ENCODE measurements around the gene LDLRAD4. TPM values are rescaled to one million over a fixed set of nuclear protein-coding genes. Genes with fewer than 3 reads are reported as not detected.

LDLRAD4 gene
- polyA plus RNA-seq, 3 donors from 2014 or later = 4.8 to 11.3 (median 9.6) TPM

DNA sequence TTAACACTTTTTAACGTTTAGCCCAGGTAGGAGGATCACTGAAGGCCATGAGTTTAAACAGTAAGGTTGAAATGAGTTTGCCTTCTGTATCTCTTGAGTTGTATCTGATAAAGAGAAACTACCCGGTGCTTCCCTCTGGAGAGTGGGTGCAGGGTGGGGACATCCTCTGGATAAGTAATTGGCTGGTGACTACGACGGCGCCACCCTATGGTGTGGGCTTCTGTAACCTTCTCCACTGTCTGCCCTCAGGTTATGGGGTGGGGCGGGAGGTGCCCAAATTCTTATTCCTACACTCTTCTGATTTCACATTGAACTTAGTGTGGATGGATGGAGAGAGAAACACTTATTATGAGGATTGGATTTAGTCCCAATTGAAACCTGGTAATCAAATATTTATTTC lies 68.8 kb downstream of the LDLRAD4 start:
- Mint-ChIP-seq H3K4me3 (no peak overlapping the region), H3K4me1 (no peaks in the 10 kb centered on the region), H3K27me3 (ENCODE audit: low read depth in 3 of 3) (peaks cover 1 to 7% (median 3%) of the 10 kb centered on the region in 3 donors), H3K9me3 (peaks cover 0 to 2% (median 0%) of the 10 kb centered on the region in 6 donors), H3K36me3 (no peaks in the 10 kb centered on the region), H3K27ac (no peak overlapping the region)
- no peak for DNase-seq

DNA sequence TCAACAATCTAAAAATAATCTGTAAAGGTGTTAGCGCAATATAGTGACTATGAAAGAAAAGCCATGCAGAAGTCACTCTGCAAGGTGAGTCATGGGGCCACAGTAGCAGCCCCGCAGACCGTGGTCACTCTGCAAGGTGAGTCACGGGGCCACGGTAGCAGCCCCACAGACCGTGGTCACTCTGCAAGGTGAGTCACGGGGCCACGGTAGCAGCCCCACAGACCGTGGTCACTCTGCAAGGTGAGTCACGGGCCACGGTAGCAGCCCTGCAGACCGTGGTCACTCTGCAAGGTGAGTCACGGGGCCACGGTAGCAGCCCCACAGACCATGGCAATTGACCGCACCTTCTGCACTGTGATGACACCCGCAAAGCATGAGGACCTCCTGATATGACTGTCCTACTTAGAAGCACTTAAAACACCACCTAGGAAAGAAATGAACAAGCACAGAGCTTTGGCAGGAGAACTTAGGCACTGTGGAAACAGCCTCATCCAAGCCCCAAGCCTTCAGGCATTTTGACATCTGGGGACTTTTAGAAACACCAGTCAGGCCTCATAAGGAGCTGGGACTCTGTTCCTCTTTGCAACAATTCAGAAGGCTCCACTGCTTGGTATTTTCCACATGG lies 70.1 kb downstream of the LDLRAD4 start:
- H3K27ac Mint-ChIP-seq = no peak overlapping the region
- no peak overlapping the region for H3K4me3 Mint-ChIP-seq
- H3K36me3 Mint-ChIP-seq = no peaks in the 10 kb centered on the region
- H3K27me3 Mint-ChIP-seq (ENCODE audit: low read depth in 3 of 3) = peaks cover 1 to 7% (median 3%) of the 10 kb centered on the region in 3 donors
- no peak for DNase-seq
- H3K9me3 Mint-ChIP-seq = peaks cover 0 to 2% (median 0%) of the 10 kb centered on the region in 6 donors
- H3K4me1 Mint-ChIP-seq = no peaks in the 10 kb centered on the region

DNA sequence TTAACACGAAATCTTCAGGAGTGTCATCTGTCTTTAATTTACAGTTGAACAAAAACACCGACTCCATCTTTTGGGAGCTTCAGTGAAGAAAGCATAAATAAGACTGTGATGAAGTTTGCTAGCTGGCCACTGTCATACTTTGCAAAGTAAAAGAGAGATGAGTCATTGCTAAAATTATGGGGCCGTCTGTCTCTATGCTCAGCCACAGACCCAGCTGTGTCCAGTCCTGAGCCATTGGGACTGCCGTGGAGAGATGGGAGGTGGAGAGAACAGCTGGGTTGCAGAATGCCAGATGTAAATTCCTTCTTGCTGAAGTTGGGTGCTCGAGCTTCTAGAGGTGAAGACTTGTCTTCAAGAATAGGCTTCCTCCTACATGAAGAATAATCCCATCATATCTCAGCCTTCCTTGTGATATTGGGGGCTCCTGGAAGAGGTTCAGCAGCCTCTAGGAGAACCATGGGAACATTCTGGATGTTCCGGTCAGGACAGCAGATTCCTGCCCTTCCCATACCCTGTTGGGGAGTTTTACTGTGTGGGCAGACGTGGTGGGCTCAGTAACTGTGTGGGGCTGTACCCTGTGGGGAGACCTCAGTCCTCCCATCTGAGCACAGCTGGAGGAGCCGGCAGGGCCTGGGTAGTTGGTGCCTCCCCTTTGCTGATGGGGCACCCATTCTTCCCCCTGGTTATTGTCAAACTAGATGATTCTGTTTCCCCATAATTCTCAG lies 71.1 kb downstream of the LDLRAD4 start:
- Mint-ChIP-seq H3K4me1 (no peaks in the 10 kb centered on the region), H3K9me3 (peaks cover 0 to 2% (median 0%) of the 10 kb centered on the region in 6 donors), H3K4me3 (no peak overlapping the region), H3K27ac (no peak overlapping the region), H3K27me3 (ENCODE audit: low read depth in 3 of 3) (peaks cover 1 to 7% (median 5%) of the 10 kb centered on the region in 3 donors), H3K36me3 (no peaks in the 10 kb centered on the region)
- DNase-seq = no peak

DNA sequence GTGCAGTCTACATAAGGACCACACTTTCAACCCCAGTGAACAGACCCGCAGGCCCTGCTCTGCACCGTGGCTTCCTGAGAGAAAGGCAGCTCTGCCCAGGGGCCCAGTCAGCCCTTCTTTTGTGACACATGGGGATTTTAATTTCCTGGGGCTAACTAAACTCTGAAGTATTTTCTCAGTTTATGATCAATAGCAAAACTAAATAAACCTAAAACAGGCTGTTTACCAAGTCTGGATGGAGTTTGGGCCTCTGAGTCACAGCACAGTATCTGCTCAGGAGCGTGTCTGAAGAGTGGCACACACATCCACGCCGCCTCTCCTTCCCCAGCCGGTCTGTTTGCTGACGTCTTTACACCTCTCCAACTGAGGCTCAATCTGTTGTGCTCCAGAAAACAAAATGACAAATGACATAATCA lies 72.3 kb downstream of the LDLRAD4 start:
- H3K27me3 Mint-ChIP-seq (ENCODE audit: low read depth in 3 of 3) = peaks cover 1 to 5% (median 3%) of the 10 kb centered on the region in 3 donors
- no peaks in the 10 kb centered on the region for H3K36me3 Mint-ChIP-seq
- H3K9me3 Mint-ChIP-seq = no peaks in the 10 kb centered on the region
- no peak for DNase-seq
- H3K4me1 Mint-ChIP-seq = no peaks in the 10 kb centered on the region
- H3K4me3 Mint-ChIP-seq = no peak overlapping the region
- no peak overlapping the region for H3K27ac Mint-ChIP-seq

DNA sequence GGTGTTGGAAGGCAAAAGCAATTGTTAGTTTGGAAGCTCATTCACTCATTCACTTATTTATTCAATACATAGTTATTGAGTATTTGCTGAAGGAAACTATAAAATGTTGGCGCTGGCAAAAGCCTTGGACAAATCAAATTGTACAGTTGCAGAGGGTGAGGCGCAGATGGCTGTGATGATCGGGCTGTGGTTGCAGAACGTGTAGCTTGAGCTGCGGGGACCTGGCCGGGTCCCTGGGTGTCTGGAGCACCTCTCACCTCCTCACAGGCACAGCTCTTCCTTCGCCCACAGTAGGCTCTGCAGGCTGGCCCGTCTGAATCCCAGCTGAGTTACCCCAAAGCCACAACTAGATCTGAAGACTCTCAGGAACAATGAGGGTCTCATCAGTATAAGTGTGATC lies 72.7 kb downstream of the LDLRAD4 start:
- H3K36me3 Mint-ChIP-seq = no peaks in the 10 kb centered on the region
- H3K4me1 Mint-ChIP-seq = no peaks in the 10 kb centered on the region
- no peak for DNase-seq
- H3K4me3 Mint-ChIP-seq = no peak overlapping the region
- no peak overlapping the region for H3K27ac Mint-ChIP-seq
- no peaks in the 10 kb centered on the region for H3K9me3 Mint-ChIP-seq
- peaks cover 0 to 5% (median 0%) of the 10 kb centered on the region in 3 donors for H3K27me3 Mint-ChIP-seq (ENCODE audit: low read depth in 3 of 3)

DNA sequence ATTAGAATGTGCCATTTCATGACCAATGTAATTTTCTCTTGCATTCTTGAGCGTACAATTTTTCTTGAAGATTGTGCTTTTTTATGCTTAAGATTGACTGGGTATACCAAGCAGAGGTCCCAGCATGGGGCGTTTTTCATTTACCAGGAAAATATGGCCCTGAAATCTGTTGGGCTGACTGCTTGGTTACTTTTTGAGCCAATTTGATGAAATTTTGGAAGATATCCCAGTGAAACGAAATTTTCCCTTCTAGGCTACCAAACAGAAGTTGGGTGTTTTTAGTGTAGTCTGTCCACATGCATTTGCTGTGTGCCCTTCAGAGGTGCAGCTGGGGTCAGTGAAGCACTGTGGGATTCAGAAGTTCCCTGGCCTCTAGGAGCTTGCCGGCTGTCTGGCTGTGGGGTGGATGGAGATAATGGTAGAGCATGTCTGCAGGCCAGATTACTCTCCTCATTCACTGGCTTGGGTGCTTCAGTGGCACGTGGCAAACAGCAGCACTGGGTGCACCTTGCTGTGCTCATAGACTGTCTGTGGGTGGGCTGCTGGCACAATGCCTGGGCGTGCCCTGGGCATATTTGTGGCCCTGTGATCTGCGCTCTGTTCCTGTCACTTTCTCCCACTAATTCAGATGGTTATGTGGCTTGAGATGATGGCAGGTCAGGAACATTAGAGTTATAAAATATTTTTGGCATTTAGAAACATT lies 73.3 kb downstream of the LDLRAD4 start:
- H3K36me3 Mint-ChIP-seq = no peaks in the 10 kb centered on the region
- DNase-seq = no peak
- no peak overlapping the region for H3K4me3 Mint-ChIP-seq
- H3K9me3 Mint-ChIP-seq = no peaks in the 10 kb centered on the region
- H3K27me3 Mint-ChIP-seq (ENCODE audit: low read depth in 3 of 3) = peaks cover 0 to 5% (median 0%) of the 10 kb centered on the region in 3 donors
- H3K27ac Mint-ChIP-seq = no peak overlapping the region
- H3K4me1 Mint-ChIP-seq = no peaks in the 10 kb centered on the region

DNA sequence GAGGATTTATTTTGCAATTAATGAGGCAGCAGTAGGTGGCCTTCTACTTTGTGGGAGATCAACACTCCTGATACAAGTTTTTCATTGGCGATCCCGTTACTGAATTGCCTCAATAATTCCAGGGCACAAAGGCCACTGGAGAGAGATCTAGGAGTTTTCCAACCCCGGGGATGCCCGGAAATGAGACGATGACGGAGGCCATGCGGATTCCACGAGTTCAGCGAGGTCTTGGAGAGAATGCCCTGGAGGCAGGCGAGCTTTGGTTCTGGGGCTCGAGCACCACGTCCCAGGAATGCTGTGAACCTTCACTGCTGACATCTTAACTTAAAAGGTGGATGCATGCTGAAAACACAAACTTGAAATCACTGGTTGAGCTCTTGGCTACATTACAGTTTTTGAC lies 74.2 kb downstream of the LDLRAD4 start:
- Mint-ChIP-seq H3K9me3 (no peaks in the 10 kb centered on the region), H3K4me1 (no peaks in the 10 kb centered on the region), H3K27ac (no peak overlapping the region), H3K36me3 (no peaks in the 10 kb centered on the region), H3K27me3 (ENCODE audit: low read depth in 3 of 3) (peaks cover 0 to 5% (median 0%) of the 10 kb centered on the region in 3 donors), H3K4me3 (no peak overlapping the region)
- DNase-seq = no peak

DNA sequence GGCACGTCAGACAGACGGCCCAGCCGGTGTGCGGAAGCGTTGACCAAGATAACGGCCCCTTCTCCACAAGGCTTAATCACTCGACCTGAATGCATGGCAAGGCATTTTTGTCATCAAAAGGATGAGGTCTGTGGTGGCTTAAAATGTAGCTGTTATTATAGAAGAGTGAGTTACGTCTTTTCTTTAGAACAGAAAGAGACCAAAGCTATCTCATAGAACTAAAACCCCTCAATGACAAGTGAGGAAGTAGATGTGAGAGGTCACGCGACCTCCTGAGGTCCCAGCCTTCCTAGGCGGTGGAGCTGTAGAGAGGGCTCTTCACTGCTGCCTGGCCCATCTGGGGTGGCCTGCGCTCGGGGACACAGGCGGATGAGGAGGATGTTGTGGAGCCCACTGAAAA lies 75.7 kb downstream of the LDLRAD4 start:
- Mint-ChIP-seq H3K27me3 (ENCODE audit: low read depth in 3 of 3) (peaks cover 0 to 5% (median 0%) of the 10 kb centered on the region in 3 donors), H3K36me3 (no peaks in the 10 kb centered on the region), H3K9me3 (no peaks in the 10 kb centered on the region), H3K4me3 (no peak overlapping the region), H3K27ac (no peak overlapping the region), H3K4me1 (no peaks in the 10 kb centered on the region)
- no peak for DNase-seq

DNA sequence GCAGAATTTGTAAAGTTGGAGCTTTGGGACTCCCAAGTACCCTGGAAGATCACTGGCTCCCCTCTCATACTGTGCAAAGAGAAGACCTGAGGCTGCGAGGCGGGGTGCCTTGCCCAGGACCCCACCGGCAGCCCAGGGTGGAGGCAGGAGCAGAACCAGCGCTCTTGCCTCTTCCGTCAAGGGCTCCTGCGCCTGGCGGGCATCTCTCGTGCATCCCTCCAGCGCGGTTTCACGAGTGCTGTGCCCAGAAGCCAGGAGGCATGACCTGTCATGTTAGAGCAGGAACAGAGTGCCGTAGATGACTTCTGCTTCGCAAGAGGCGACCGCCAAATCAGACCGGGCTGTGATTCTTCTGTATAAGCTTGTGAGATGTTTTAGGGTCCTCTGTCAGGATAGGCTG lies 77.3 kb downstream of the LDLRAD4 start:
- peaks cover 0 to 5% (median 0%) of the 10 kb centered on the region in 3 donors for H3K27me3 Mint-ChIP-seq (ENCODE audit: low read depth in 3 of 3)
- no peak overlapping the region for H3K27ac Mint-ChIP-seq
- H3K36me3 Mint-ChIP-seq = no peaks in the 10 kb centered on the region
- no peak overlapping the region for H3K4me3 Mint-ChIP-seq
- no peak for DNase-seq
- H3K9me3 Mint-ChIP-seq = no peaks in the 10 kb centered on the region
- H3K4me1 Mint-ChIP-seq = no peaks in the 10 kb centered on the region

DNA sequence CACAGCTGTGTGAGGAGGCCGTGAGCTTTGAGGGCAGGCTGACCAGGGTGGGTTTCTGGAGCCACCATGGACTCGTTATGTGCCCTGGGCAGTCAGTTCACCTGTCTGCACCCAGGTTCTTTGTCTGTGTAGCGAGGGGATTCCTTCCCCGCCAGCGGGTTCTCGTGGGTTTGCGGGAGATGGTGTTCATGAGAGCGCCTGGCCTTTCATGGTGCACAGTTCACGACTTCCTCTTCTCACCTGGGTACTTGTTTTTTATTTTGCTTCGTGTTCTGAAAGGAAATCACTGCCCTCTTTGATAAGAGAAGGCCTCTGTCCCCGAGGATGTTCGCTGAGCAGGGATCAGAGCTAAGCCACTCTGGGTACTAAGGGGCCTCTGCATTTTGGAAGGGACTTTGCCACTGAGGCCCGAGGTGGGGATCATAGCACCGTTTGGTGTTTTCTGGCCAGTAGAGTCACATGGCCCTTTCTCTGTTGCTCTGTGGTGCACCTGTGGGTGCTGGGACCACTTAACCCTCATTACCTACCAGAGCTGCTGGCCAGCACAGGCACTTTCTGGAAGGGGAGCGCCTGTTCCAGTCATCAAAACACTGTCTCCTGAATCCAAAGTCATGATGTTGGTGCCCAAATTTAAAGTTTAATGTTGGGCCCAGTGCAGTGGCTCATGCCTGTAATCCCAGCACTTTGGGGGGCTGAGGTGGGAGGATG lies 78.5 kb downstream of the LDLRAD4 start:
- no peak overlapping the region for H3K27ac Mint-ChIP-seq
- no peak for DNase-seq
- no peak overlapping the region for H3K4me3 Mint-ChIP-seq
- no peaks in the 10 kb centered on the region for H3K4me1 Mint-ChIP-seq
- peaks cover 0 to 4% (median 0%) of the 10 kb centered on the region in 3 donors for H3K27me3 Mint-ChIP-seq (ENCODE audit: low read depth in 3 of 3)
- H3K36me3 Mint-ChIP-seq = no peaks in the 10 kb centered on the region
- H3K9me3 Mint-ChIP-seq = no peaks in the 10 kb centered on the region

DNA sequence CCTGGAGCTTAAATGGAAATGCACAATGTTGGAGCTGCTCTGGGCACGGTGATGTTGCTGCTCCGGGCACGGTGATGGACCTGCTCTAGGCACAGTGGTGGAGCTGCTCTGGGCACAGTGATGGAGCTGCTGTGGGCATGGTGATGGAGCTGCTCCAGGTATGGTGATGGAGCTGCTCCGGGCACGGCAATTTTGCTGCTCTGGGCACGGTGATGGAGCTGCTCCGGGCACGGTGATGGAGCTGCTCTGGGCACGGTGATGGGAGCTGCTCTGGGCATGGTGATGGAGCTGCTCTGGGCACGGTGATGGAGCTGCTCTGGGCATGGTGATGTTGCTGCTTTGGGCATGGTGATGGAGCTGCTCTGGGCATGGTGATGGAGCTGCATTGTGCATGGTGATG lies 79.7 kb downstream of the LDLRAD4 start:
- no peak overlapping the region for H3K4me3 Mint-ChIP-seq
- H3K9me3 Mint-ChIP-seq = peaks cover 0 to under 1% (median 0%) of the 10 kb centered on the region in 6 donors
- no peaks in the 10 kb centered on the region for H3K4me1 Mint-ChIP-seq
- peaks cover 2 to 5% (median 3%) of the 10 kb centered on the region in 3 donors for H3K27me3 Mint-ChIP-seq (ENCODE audit: low read depth in 3 of 3)
- no peak overlapping the region for H3K27ac Mint-ChIP-seq
- DNase-seq = no peak
- H3K36me3 Mint-ChIP-seq = no peaks in the 10 kb centered on the region

DNA sequence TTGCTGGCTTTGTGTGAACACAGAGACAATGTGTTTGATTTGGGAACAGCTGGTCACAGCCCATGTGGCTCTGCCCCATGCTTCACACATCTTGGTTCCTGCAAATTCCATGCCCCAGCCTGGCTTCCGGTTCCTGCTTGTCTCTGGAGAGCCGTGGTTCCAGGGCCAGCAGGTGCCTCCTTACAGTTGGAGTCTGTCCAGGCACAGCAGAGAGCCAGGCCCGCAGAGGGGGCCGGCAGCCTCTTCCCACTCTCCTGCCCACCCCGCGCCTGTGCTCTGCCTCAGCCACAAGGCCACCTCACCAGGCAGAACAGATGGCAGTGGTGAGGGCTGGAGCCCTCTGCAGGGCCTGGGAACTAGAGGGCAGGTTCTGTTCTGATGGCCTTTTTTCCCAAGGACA lies 81.5 kb downstream of the LDLRAD4 start:
- no peaks in the 10 kb centered on the region for H3K36me3 Mint-ChIP-seq

DNA sequence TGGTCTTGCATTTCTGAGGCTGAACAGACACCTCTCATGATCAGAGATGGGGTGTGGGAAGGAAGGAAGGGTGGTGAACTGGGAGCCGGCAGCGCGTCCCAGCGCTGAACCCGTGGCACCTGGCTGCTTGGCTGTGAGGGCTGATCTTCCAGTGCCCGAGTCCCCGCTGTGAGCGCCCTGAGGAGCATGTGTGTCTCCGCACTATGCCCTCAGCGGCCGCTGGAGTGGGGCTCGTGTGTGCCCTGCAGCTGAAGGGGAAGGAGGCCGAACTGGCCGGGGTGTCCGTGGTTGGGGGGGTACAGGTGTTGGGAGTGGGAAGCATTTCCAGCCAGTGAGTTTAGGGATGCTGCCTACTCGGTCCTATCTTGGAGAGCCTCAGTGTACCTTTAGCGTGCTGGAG lies 82.2 kb downstream of the LDLRAD4 start:
- Mint-ChIP-seq H3K27me3 (ENCODE audit: low read depth in 3 of 3) (peaks cover 3 to 8% (median 5%) of the 10 kb centered on the region in 3 donors), H3K4me3 (no peak overlapping the region), H3K36me3 (no peaks in the 10 kb centered on the region), H3K9me3 (peaks cover 0 to 4% (median 0%) of the 10 kb centered on the region in 6 donors), H3K4me1 (peaks cover 0 to 7% of the 10 kb centered on the region in 2 donors), H3K27ac (no peak overlapping the region)
- DNase-seq = no peak

More for the DNA sequence above, 81.5 kb downstream of the LDLRAD4 start:
- Mint-ChIP-seq H3K27me3 (ENCODE audit: low read depth in 3 of 3) (peaks cover 3 to 8% (median 5%) of the 10 kb centered on the region in 3 donors), H3K4me3 (no peak overlapping the region), H3K4me1 (no peaks in the 10 kb centered on the region), H3K27ac (no peak overlapping the region), H3K9me3 (peaks cover 0 to 4% (median 0%) of the 10 kb centered on the region in 6 donors)
- DNase-seq = no peak

All from immature natural killer cell (primary cell).